ENCODE data around the gene DNAJA1.
A peak's percentile ranks its signal among the peaks of the same experiment; 100 is the strongest.
"Not testable (repeated sequence)": the region's sequence is repeated elsewhere in the genome, so short reads cannot be mapped to it uniquely, and the experiment has no call there.

Gene DNAJA1

DNA sequence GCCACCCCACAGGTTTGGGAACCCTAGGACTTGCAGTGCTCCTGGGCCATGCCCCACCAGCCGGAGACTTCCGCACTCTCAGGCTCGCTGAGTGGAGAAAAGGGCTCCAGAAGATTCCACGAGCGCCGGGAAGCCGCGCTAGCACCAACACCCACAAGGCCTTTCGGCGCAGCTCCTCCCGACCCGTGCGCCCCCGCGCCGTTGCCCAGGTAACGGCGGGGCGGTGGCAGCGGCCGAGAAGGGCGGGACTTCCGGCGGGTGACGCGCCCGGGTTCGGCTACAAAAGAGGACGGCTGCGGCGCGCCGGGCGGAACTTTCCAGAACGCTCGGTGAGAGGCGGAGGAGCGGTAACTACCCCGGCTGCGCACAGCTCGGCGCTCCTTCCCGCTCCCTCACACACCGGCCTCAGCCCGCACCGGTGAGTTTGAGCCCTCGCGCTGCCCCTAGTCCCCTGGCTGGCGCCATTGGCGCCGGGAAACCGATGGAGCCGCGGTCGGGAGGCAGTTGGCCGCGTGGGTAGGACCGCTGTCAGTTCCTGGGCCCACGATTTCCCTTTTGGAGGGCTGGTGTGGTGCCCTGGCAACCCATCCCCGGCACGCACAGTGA lies at the start of gene DNAJA1:
DNAJA1 (plus strand) TSS at position 308 of the 606 bp plus-strand sequence. CDS start 1,212 bp downstream, outside the sequence.
- DNase-seq (ENCODE audit: low spot score): peak; percentile 97

DNA sequence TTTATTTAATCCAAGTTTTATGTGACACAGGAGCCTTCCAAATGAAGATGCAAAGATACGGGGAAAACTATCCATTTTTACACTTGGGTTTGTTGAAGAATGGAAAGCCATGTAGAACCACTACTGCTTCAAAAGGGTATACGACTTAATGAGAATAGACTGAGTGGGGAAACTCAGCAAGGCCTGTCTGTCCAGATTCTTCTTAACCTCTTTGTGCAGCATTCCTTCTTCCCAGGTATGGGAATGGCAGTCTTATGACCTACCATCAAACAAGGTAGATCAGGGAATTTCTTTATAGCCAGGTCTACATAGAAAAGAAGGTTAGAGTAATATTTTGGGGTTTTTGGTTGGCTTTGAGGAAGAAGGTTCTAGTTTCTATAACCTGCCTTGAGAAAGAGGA lies 47.0 kb upstream of the DNAJA1 start:
- DNase-seq (ENCODE audit: low spot score): no peak

DNA sequence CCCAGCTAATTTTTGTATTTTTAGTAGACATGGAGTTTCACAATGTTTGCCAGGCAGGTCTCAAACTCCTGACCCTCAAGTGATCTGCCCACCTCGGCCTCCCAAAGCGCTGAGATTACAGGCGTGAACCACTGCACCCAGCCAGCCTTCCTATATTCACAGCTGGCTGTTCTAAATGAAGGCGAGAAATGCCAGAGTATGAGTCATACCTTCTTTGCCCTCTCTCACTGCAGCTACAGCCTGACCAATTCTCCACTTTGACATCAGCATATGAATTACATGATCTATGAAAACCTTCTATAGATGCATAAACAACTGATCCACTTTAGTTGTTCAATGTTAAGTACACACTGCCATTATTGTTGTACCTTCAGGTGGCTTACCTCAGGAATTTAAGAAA lies 38.1 kb upstream of the DNAJA1 start:
- no peak for DNase-seq (ENCODE audit: low spot score)

DNA sequence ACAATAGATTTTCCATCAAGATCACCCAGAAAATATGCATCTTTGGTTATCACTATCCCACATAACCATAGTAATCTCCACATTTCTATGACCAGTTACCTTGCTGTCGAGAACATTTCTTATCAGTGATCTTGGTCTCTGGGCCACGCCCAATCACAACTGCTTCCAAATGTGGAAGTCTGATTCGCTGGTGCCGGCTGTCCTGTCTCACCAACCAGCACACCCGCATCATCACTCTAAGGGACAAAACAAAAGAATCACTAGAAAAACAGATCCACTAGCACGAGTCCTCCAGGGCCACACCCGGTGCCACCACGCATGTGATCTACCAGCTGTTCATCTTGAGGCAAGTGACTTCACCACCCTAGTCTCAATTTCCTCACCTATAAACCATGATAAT lies 35.4 kb upstream of the DNAJA1 start:
- DNase-seq (ENCODE audit: low spot score): no peak

DNA sequence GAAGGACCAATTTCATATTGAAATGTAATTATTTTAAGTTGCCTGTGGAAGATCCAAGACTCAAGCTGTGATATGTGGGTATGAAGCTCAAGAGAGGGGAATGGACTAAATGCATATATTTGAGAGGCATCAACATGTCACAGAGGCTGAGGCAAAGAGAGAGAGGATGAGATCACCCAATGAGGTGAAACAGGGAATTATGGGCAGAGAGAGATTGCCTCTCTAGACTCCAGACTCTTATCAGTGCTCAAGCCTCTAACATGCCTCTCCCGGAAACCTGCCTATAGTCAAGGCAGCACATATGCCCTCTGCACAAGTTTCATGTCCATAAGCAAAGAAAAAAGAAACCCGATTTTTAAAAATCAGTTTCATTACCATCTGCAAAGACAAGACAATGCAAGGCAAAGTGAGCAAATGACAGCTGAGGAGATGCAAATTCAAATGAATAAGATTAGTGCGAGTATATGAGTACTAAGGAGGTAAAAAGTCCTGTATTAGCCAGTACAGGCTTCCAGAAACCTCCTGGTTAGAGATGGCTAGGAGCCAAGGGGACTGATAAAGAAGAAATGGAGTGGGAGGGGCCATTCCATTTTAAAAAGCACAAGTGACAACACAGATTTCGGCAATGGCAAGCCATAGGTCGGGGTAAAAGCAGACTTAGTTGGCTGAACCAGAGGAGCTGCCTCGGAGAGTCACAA lies 33.0 kb upstream of the DNAJA1 start:
- DNase-seq (ENCODE audit: low spot score): no peak

DNA sequence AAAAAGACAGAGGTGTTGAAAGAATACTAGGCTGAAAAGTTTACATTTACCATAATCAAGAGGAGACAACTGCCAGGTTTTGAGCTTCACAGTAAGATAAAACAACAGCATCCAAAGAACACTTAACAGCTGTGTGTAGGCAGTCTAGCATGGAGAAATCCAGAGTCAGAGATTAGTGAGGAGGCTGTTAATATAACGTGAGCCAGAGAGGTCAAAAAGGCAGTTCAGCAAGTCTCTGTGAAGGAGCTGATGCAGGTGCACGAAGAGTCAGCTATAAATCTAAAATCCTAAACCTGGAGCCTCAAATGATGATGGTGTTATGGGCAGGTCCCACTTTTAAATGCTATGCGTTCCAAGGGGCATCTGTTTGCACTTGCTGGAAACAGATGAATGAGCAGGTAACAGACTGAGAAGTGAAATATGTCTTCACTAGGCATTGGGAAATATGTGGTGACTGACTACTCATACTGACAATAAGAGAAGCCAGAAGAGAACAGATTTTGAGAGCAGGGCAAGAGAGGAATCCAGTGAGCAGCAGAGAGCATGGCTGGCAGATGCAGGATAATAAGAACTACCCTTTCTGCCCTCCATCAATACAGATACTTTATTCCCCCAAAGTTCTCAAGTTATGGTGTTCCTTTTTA lies 32.4 kb upstream of the DNAJA1 start:
- no peak for DNase-seq (ENCODE audit: low spot score)

DNA sequence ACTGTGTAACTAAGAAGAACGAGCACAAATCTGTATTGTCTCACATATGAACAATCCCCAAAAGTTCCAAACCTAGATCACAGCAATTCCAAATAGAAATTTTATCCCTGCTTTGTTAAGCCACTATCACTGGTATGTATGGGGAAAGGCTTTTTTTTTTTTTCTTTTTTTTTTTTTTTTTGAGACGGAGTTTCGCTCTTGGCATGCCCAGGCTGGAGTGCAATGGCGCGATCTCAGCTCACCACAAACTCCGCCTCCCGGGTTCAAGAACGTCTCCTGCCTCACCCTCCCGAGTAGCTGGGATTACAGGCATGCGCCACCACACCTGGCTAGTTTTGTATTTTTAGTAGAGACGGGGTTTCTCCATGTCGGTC lies 24.4 kb upstream of the DNAJA1 start:
- not testable (repeated sequence) for DNase-seq (ENCODE audit: low spot score)

DNA sequence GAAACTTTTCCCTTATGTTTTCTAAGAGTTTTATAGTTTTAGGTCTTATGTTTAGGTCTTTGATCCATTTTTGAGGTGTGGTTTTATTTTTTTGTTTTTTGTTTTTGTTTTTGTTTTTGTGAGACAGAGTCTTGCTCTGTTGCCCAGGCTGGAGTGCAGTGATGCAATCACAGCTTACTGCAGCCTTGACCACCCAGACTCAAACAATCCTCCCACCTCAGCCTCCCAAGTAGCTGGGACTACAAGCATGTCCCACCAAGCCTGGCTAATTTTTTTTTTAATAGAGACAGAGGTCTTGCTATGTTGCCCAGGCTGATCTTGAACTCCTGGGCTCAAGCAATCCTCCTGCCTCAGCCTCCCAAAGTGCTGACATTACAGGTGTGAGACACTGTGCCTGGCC lies 19.7 kb upstream of the DNAJA1 start:
- not testable (repeated sequence) for DNase-seq (ENCODE audit: low spot score)

DNA sequence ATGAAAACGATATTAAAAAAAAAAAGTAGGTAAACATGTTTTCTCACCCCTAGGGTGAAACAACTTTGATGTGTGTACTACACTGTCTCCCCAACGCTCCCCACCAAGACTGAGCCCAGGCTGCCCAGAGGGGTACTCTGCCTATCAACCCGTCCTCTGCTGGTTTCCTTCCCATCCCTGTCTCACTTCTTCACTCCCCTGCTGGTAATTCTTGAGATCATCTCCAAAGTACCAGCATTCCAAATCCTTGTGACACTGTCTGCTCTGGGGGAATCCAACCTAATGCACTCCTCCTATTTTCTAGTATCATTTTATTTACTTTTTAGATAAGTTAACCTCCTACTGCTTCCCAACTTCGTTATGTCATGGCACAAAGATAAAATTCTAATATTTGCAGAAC lies 17.3 kb upstream of the DNAJA1 start:
- DNase-seq (ENCODE audit: low spot score): no peak

DNA sequence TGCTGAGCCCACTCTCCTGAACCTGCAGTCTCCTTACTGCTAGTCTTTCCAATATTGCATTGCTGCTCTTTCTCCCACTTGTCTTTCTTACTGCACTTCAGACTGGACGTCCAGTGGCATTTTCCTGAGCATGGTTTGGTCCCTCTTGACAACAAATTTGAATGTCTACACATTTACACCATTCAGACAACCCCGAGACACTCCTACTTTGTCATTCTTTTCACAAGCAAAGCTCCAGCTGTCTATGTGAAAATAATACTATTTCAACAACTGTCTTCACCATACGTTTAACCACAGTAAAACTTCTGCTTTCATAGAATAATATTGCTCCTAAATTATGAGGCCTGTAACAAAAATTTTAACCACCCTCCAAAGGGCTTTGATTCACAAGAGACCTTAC lies 13.2 kb upstream of the DNAJA1 start:
- DNase-seq (ENCODE audit: low spot score): no peak

DNA sequence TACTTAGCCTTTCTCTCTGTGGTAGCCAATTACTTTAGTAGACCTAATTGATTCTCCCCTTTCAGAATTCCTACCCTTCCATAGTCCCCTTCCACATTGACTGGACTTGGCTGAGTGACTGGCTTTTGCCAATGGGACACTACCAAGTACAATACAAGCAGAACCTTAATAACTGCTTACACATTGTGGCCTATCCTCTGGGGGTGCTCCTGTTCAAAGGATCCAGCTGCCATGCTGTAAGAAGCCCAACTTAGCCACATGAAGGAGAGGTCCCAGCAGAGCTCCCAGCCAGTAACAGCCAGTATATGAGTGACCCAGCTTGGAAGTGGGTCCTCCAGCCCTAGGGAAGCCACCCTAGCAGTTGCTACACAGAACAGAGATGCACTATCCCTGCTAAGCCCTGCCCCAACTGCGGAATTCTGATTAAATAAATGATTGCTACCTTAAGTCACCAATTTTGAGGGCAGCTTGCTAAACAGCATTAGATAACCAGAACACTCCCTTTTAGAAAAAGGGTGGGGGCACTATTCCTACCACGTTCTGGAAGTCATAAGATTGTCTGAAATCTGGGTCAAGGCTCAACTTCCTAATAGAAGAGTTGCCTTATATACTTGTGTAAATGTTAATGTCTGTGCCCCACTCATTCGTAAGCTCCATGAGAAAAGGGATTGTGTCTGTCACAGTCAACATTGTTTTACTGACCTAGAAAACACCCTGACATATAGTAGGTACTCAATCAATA lies 12.6 kb upstream of the DNAJA1 start:
- no peak for DNase-seq (ENCODE audit: low spot score)

DNA sequence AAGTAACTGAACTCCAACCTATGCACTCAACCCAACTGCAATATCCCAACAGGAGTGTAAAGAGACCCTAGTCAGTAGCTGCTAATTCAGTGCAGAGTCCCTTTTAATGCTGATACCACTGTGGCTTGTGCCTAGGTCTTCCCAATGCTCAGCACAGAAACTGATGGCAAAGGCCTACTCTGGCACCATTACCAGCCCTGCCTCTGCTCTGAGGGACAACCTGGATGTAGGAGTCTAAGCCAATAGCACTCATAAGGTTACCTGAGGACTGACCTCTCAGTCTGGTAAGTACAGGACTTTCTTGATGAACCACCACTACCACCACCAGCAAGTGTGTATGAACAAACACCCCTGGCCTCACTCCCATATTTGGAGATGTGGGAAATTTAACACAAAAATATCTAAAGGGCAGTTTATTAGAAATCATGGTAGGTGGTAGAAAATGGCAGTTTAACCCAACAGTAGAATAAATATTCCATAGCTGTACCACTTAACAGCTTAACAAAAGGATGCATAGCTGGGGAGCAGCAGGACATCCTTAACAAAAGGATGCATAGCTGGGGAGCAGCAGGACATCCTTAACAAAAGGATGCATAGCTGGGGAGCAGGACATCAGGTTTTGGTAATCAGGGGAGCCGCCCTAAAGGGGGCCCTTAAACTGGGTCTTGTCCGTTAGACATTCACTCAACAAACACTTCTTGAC lies 11.0 kb upstream of the DNAJA1 start:
- no peak for DNase-seq (ENCODE audit: low spot score)

DNA sequence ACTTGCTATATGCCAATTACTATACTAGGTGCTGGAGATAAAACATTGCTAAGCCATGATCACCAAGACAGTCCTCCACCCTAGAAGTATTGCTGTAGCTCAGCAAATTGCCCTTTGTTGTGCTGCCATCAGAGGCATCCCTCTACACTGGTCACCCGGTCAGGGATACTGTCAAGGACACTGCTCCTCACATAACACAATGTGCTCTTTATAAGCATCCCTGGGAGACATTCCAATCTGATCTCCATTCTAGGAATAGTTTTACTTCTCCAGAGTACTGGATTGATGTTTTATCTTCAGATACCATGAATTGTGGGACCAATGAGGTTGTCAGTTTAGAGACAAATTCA lies 10.4 kb upstream of the DNAJA1 start:
- DNase-seq (ENCODE audit: low spot score): no peak

DNA sequence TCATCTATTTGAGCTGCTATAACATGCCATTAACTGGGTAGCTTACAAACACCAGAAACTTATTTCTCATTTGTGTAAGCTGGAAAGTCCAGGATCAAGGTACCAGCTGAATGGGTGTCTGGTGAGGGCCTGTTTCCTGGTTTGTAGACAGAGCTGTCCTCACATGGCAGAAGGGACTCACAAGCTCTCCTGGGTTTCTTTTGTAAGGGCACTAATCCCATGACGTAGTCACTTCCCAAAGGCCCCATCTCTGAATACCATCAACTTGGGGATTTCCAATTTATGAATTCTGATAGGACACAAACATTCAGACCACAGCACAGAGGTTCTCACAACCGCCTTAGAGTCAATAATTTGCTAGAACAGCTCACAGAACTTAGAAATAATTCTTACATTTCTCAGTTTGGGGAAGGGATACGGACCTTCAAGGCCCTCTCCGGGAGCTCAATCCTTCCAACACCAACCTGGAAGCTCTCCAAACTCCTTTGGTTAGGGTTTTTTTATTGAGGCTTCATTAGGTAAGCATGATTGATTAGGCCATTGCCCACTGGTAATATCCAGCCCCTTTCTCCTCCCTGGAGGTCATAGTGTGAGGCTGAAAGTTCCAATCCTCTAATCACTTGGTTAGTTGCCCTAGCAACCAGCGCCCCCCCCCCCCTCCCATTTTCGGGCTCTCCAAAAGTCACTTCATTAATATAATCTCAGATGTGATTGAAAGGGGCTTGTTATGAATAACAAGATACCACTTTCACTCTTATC lies 7.6 kb upstream of the DNAJA1 start:
- DNase-seq (ENCODE audit: low spot score): no peak

DNA sequence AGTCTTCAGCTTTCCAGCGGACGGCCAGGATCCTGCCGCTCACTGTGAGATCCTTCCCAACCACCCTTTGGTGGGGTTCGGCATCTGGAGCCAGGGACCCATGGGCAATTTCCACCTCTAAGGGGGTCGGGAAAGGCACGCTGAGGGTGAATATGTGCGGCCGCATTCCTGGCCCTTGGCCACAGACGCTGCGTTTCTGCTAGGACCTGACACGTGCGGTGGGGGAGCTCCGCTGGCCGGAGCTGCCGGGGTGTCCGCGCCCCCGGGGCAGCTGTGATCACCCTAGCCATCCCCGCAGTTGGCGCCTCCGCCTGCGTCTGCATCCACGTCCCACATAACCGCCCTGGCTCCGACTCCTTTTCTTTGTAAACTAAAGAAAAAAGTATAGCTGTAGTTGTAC lies 5.3 kb upstream of the DNAJA1 start:
- DNase-seq (ENCODE audit: low spot score): no peak

DNA sequence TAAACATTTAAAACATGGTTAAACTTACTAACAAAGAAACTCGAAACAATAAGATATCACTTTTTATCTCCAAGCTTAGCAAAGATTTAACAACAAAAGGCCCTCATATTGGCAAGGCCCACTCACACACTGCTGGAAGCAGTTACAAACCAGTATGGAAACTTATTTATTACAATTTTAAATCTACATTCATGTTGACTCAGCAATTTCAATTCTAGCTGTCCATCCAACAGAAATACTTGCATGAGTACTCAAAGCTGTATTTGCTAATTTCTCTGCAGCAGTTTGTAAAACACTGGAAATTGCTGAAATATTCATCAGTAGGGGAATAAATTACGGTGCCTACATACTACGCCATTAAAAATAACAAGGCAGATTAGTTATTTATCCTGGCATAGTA lies 2.8 kb upstream of the DNAJA1 start:
- DNase-seq (ENCODE audit: low spot score): no peak

DNA sequence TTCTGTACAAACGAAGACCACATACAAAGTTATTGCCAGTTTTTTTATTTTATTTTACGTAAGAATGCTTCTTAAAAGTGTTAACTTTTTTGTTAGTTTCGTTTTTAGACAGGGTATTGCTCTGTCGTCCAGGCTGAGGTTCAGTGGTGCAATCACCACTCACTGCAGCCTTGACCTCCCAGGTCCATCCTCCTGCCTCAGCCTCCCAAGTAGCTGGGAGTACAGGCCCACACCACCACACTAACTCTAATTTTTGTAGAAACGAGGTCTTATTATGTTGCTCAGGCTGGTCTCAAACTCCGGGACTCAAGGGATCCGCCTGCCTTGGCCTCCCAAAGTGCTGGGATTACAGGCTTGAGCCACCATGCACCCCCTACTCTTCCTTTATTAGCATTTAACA lies 2.3 kb upstream of the DNAJA1 start:
- DNase-seq (ENCODE audit: low spot score): no peak

DNA sequence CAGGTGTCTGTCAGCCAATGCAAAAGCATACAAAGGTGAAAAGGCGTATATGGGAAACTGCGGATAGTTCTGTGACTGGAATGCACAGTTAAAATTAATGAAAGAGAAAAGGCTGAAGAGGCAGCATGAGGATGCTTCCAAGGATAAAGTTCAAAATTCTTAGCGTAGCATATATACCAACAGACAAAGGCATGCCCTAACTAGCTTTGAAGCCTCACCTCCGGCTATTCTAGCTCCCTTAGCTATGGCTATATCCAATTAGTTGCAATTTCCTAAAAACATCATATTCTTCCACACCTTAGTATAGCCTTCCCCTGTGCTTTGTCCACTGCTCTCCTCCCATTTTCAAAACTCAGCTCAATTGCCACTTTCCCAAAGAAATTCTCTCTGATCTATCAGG lies 1.4 kb upstream of the DNAJA1 start:
- DNase-seq (ENCODE audit: low spot score): no peak

DNA sequence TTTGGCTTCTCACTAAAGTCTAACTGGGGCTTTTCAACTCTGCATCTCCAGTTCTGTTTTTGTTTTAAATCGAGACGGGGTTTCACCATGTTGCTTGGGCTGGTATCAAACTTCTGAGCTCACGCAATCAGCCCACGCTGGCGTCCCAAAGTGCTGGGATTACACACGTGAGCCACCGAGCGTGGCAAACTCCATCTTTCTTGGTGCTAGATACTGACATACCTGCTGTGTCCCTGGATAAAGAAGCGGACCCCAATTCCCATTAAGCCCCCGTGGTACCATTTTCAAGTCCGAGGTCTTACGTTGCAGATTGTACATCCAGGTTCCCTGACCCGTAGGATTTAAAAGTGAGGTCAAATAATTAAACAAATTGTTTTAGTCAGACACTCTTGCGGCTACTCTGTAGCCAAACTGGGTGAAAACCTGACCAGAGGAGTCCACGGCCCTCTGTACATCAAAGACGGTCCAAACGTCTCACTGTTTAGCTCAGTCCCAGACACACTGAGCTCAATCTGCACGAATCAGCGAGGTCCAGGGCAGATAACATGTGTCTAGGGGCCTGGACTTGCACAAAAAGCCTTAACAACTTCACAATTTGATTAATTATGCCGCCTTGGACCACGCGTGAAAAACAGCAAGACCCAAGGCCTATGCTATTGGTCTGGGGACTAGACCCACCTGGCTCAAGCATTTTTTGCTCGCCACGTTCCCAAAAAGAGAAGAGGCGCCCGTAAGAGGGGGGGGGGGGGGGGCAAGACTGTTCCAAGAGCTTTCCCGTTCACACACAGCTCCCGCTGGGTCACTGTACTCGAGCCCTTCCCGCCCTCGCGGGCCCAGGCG lies 727 bp upstream of the DNAJA1 start:
- no peak for DNase-seq (ENCODE audit: low spot score)

DNA sequence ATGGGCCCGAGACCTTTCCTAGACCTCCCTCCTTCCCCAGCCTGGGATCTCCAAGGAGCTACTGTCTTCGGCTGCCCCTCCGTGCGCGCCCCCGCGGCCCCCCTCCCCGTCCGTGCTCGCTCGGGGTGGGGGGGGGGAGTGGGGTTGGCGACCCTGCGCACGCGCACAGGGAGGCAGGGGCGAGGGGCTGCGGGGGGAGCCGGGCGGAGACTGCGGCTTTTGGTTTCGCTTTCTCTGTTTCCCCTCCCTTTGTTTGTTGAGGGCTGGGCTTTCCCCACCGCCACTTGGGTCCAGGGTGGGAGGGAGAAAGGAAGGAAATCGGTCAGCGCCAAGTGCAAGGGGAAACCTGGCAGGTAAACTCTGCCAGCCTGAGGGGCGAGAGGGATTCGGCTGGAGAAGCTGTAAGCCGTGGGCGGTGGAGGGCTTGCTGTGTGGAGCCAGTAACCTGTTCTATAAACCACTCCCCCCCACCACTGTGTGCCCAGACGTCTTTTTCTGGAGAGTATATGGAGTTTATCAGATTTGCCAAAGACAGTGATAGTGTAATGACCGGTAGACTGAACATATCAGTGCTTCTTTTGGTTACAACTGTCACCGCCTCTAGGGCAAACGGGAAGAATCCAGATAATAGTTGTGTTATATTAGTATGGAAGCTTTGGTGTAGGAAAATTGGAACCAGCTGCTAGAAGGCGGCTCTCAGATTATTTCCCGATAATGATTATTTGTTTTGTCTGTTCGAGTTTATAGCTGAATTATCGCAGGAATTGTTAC lies 684 bp downstream of the DNAJA1 start:
- peak; percentile 71 for DNase-seq (ENCODE audit: low spot score)

All from AG08396 (cell line).